CD4-positive, alpha-beta T cell treated with Interleukin-4 for 4 hours (primary cell): ENCODE measurements around the gene RAB3GAP1.
"Not testable (repeated sequence)": the region's sequence is repeated elsewhere in the genome, so short reads cannot be mapped to it uniquely, and the experiment has no call there.

Experiments
- DNase-seq: peaks from one replicate; pipeline ENCODE4 v3.0.0-alpha.2; 2020

The RAB3GAP1 gene

GRCh38 chr2:135055182-135055786 lies 3.2 kb downstream of the RAB3GAP1 start:
- DNase-seq = no peak

DNA sequence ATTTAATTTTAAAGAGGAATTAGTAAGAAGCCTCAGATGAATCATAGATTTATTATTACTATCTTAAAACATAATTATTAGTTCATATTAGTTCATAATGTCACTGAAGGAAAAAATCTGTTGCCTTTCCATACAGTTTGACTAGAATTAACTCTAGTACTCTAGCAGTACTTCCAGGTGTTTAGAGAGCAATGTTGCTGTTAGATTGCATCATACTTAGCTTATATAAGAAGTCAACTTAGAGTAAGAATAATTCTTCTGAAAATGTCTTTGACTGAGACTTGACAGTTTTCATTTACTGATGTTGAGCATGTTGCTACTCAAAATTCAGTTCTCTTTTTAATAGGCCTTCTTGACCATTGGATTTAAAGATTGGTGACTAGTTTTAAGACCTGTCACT lies 4.7 kb downstream of the RAB3GAP1 start:
- no peak for DNase-seq

- DNase-seq = no peak
Observed at GRCh38 chr2:135059577-135059976, 7.5 kb downstream of the RAB3GAP1 start.

DNA sequence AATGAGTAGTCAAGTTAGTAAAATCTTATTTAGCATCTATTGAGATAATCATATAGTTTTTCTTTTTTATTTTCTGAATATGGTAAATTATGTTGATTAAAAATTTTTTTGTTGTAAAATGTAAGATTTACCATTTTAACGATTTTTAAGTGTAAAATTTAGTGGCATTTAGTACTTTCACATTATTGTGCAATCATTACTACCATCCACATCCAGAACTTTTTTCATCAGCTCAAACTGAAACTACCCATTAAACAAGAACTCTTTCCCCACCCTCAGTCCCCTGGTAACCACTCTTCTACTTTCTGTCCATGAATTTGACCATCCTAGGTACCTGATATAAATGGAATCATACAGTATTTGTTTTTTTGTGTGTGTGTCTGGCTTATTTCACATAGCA lies 11.1 kb downstream of the RAB3GAP1 start:
- no peak for DNase-seq

GRCh38 chr2:135064149-135064548 lies 12.1 kb downstream of the RAB3GAP1 start:
- no peak for DNase-seq

- no peak for DNase-seq
Observed at GRCh38 chr2:135066710-135067109, 14.6 kb downstream of the RAB3GAP1 start.

GRCh38 chr2:135072125-135072997 lies 20.3 kb downstream of the RAB3GAP1 start:
- no peak for DNase-seq

DNA sequence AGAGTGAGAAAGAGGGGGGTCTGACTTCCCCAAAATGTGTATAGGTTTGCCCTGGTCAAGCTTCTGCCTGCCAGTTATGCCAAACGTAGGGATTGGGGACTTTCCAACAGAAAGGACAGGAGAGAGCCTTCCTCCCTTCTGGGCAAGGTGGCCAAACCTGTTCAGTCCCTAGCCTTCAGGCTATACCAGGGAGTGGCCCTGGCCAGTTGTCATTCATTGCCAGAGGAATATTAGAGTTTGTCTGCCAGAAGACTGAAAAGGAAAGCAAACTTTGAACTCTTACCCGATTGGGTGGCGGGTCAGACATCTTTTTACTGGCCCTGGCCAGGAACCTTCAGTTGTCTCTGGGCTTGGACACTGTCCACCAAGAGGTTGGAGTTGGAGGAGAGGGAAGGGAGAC lies 22.1 kb downstream of the RAB3GAP1 start:
- DNase-seq = no peak

DNA sequence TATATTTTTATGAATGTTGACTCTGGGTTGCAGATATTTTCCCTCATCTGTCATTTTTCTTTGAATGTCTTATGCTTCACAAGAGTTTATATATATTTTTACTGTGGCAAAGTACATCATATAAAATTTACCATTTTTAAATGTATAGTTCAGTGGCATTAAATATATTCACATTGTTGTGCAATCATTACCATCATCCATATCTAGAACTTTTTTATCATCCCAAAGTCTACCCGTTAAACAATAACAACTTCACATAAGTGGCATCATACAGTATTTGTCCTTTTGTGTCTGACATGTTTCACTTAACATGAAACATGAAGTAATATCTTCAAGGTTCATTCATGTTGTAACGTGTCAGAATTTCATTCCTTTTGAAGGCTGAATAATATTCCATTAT lies 24.5 kb downstream of the RAB3GAP1 start:
- DNase-seq = no peak

DNA sequence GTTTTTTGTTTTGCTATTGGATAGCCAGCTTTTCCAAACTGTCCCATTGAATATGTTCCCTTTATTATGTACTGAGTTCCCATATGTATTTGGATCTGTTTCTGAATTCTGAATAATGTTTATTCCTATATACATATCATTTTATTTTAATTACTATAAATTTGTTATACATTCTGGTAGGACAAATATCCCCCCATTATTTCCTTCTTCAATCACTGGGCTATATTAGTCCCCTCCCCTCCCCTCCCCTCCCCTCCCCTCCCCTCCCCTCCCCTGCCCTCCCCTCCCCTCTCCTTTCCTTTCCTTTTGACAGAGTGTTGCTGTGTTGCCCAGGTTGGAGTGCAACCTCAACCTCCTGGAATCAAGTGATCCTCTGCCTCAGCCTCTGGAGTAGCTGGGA lies 26.3 kb downstream of the RAB3GAP1 start:
- DNase-seq = no peak

GRCh38 chr2:135086222-135086621 lies 34.1 kb downstream of the RAB3GAP1 start:
- no peak for DNase-seq

DNA sequence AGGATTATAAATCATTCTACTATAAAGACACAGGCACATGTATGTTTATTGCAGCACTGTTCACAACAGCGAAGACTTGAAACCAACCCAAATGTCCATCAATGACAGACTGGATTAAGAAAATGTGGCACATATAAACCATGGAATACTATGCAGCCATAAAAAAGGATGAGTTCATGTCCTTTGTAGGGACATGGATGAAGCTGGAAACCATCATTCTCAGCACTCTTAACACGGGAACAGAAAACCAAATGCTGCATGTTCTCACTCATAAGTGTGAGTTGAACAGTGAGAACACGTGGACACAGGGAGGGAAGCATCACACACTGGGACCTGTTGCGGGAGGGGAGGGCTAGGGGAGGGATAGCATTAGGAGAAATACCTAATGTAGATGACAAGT lies 37.5 kb downstream of the RAB3GAP1 start:
- DNase-seq = not testable (repeated sequence)

GRCh38 chr2:135091681-135092080 lies 39.6 kb downstream of the RAB3GAP1 start:
- DNase-seq = no peak

GRCh38 chr2:135093193-135093592 lies 41.1 kb downstream of the RAB3GAP1 start:
- no peak for DNase-seq

GRCh38 chr2:135093670-135094330 lies 41.7 kb downstream of the RAB3GAP1 start:
- DNase-seq = no peak

- DNase-seq = no peak
Observed at GRCh38 chr2:135094508-135094907, 42.4 kb downstream of the RAB3GAP1 start.

DNA sequence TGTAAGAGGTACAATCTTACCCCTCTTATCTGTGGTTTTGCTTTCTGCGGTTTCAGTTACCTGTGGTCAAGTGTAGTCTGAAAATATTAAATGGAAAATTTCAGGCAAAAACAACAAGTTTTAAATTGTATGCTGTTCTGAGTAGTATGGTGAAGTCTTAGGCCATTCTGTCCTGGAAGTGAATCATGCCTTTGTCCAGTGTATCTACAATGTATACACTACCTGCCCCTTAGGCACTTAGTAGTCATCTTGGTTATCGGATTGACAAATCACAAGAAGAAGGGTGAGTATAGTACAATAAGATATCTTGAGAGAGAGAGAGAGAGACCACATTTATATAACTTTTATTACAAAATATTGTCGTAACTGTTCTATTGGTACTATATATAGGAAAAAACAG lies 43.5 kb downstream of the RAB3GAP1 start:
- no peak for DNase-seq

DNA sequence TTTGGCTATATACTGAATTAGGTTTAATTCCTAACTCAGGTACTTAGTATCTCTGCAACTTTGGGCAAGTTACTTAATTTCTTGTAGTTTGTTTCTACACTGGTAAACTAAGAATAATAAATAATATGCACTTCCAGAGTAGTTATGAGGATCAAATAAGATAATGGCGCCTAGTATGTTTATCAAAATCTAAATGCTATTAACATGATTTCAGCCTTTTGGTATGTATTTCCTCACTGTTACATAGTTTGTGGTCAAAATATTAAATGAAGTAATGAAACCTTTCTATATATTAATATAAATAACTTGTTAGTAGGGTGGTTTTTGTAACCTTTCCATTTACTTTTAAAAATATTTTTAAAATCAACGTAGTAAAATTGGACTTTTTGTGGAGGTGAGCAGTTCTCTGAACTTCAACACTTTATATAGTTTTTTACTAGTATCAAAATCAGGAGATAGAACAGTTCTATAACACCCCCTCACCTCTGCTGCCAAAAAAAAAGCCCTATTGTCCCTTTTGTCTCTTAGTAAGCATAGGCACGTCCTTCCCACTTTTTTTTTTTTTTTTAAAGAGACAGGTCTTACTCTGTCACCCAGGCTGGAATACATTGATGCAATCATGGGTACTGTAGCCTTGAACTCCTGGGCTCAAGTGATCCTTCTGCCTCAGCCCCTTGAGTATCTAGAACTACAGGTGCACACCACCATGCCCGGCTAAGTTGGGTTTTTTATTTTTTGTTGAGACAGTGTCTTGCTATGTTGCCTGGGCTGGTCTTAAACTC lies 44.8 kb downstream of the RAB3GAP1 start:
- no peak for DNase-seq

DNA sequence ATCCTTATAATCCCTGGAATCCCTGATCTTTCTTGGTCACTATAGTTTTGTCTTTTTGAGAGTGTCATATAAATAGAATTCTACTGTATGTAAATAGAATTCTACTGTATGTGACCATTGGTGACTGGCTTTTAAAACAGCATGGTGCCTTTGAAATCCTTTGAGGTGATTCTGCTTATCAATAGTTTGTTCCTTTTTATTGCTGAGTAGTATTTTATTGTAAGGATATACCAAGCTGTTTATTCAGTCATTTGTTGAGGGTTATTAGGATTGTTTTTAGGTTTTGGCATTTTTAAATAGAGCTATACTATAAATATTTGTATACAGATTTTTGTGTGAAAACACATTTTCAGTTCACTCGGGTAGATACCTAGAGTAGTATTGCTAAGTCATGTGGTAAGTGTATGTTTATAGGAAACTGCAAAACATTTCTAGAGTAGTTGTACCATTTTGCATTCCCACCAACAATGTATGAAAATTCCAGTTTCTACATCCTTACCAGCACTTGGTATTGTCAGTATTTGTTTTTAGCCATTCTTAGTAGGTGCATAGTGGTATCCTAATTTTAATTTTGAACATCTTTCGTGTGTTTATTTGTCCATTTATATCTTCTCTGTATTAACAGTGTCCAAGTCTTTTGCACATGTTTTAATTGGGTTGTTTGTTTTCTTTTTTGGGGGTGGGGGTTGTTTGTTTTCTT lies 45.6 kb downstream of the RAB3GAP1 start:
- no peak for DNase-seq

DNA sequence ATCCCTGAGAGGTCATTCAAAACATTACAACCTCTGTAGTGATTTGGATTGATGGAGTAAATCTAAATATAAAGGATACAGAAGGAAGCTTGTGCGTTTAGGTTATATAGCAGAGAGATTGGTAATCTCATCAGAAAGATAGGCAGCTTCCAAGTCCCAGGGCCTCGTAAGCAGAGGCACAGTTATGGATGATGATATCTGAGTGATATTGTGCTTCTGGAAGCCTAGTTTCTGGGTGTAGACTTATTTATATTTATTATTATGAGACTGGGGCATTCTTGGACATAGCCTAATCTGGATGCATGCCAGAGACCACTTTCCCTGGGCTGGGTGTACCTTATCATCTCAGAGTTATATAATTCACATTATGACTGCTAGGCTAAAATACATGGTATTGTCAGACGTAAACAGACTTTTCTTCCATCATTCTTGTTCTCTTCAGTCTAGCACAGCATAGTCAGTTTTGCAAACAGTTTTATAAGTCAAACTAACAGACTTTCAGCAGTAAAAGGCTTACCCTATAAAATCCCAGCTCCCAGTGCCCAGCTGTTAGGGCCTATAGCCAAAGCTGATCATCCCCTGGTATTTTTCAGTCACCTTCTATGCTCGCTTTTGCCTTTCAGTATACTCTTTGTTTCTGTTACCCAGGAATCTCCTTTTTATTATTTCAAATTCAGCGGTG lies 47.9 kb downstream of the RAB3GAP1 start:
- no peak for DNase-seq

- no peak for DNase-seq
Observed at GRCh38 chr2:135103843-135104242, 51.8 kb downstream of the RAB3GAP1 start.
